Ecto neural progenitor cell (in vitro differentiated cells): ENCODE results near the gene ANKRD33.

Source experiments
- DNase-seq: peaks from one replicate; pipeline ENCODE4 v3.0.0-alpha.2; 2018; ENCODE audit warnings: low spot score

The ANKRD33 gene

GRCh38 chr12:51901881-51902280 lies 14.0 kb downstream of the ANKRD33 start:
- DNase-seq, result no peak

GRCh38 chr12:51904951-51905470 lies 17.1 kb downstream of the ANKRD33 start:
- DNase-seq, result no peak

- no peak for DNase-seq
These were observed 17.8 kb downstream of the ANKRD33 start for GRCh38 chr12:51905471-51906429.

- DNase-seq, result no peak
These were observed 18.7 kb downstream of the ANKRD33 start for GRCh38 chr12:51906430-51907082.

- DNase-seq, result no peak
These were observed 19.4 kb downstream of the ANKRD33 start, which contains the start of gene ACVRL1 for GRCh38 chr12:51907083-51907855. Gene ACVRL1 (plus strand): TSS chr12:51907504. CDS start chr12:51912475, 4,971 bp downstream.

- no peak for DNase-seq
These were observed 20.0 kb downstream of the ANKRD33 start for GRCh38 chr12:51907856-51908425.

GRCh38 chr12:51908876-51909592 lies 21.1 kb downstream of the ANKRD33 start:
- no peak for DNase-seq

- DNase-seq, result no peak
These were observed 22.3 kb downstream of the ANKRD33 start for GRCh38 chr12:51910168-51910567.

- DNase-seq, result no peak
These were observed 22.8 kb downstream of the ANKRD33 start for GRCh38 chr12:51910691-51911090.

- DNase-seq, result no peak
These were observed 23.4 kb downstream of the ANKRD33 start for GRCh38 chr12:51911307-51911706.

GRCh38 chr12:51911788-51912711 lies 24.1 kb downstream of the ANKRD33 start:
- no peak for DNase-seq

GRCh38 chr12:51913071-51914033 lies 25.4 kb downstream of the ANKRD33 start:
- no peak for DNase-seq

- no peak for DNase-seq
These were observed 26.4 kb downstream of the ANKRD33 start for GRCh38 chr12:51914034-51914923.

- no peak for DNase-seq
These were observed 27.2 kb downstream of the ANKRD33 start for GRCh38 chr12:51915003-51915625.

GRCh38 chr12:51915951-51916350 lies 28.0 kb downstream of the ANKRD33 start:
- DNase-seq, result no peak

- DNase-seq, result no peak
These were observed 29.2 kb downstream of the ANKRD33 start for GRCh38 chr12:51917041-51917590.
